Measurements from ENCODE around the gene CNOT4.
"Not testable (repeated sequence)": the region's sequence is repeated elsewhere in the genome, so short reads cannot be mapped to it uniquely, and the experiment has no call there.

The CNOT4 gene

GRCh38 chr7:135512135-135512887 is 2.4 kb upstream of the CNOT4 start:
- DNase-seq (ENCODE audit: low read depth in 2 of 2): no peak

GRCh38 chr7:135510592-135511183 is 786 bp upstream of the CNOT4 start:
- DNase-seq (ENCODE audit: low read depth in 2 of 2): no peak

GRCh38 chr7:135509589-135509838 is 388 bp downstream of the CNOT4 start:
- no peak for DNase-seq (ENCODE audit: low read depth in 2 of 2)

GRCh38 chr7:135508883-135509588 is 866 bp downstream of the CNOT4 start:
- DNase-seq (ENCODE audit: low read depth in 2 of 2): no peak

- DNase-seq (ENCODE audit: low read depth in 2 of 2): no peak
Observed at GRCh38 chr7:135501402-135501801, 8.5 kb downstream of the CNOT4 start.

GRCh38 chr7:135499818-135500217 is 10.1 kb downstream of the CNOT4 start:
- no peak for DNase-seq (ENCODE audit: low read depth in 2 of 2)

GRCh38 chr7:135497161-135497560 is 12.7 kb downstream of the CNOT4 start:
- not testable (repeated sequence) for DNase-seq (ENCODE audit: low read depth in 2 of 2)

GRCh38 chr7:135493362-135493761 is 16.5 kb downstream of the CNOT4 start:
- DNase-seq (ENCODE audit: low read depth in 2 of 2): no peak

- DNase-seq (ENCODE audit: low read depth in 2 of 2): no peak
Observed at GRCh38 chr7:135492151-135492550, 17.8 kb downstream of the CNOT4 start.

GRCh38 chr7:135490783-135491182 is 19.1 kb downstream of the CNOT4 start:
- no peak for DNase-seq (ENCODE audit: low read depth in 2 of 2)

- no peak for DNase-seq (ENCODE audit: low read depth in 2 of 2)
Observed at GRCh38 chr7:135489791-135490190, 20.1 kb downstream of the CNOT4 start.

- no peak for DNase-seq (ENCODE audit: low read depth in 2 of 2)
Observed at GRCh38 chr7:135486261-135486920, 23.5 kb downstream of the CNOT4 start.

- DNase-seq (ENCODE audit: low read depth in 2 of 2): no peak
Observed at GRCh38 chr7:135481598-135481979, 28.3 kb downstream of the CNOT4 start.

GRCh38 chr7:135480966-135481597 is 28.8 kb downstream of the CNOT4 start:
- DNase-seq (ENCODE audit: low read depth in 2 of 2): no peak

- no peak for DNase-seq (ENCODE audit: low read depth in 2 of 2)
Observed at GRCh38 chr7:135475521-135475920, 34.4 kb downstream of the CNOT4 start.

- not testable (repeated sequence) for DNase-seq (ENCODE audit: low read depth in 2 of 2)
Observed at GRCh38 chr7:135469705-135470104, 40.2 kb downstream of the CNOT4 start.

GRCh38 chr7:135467207-135467711 is 42.6 kb downstream of the CNOT4 start:
- DNase-seq (ENCODE audit: low read depth in 2 of 2): no peak

- DNase-seq (ENCODE audit: low read depth in 2 of 2): no peak
Observed at GRCh38 chr7:135466442-135467206, 43.3 kb downstream of the CNOT4 start.

GRCh38 chr7:135463908-135464307 is 46.0 kb downstream of the CNOT4 start:
- no peak for DNase-seq (ENCODE audit: low read depth in 2 of 2)

- DNase-seq (ENCODE audit: low read depth in 2 of 2): no peak
Observed at GRCh38 chr7:135459951-135460567, 49.8 kb downstream of the CNOT4 start.

GRCh38 chr7:135459076-135459475 is 50.8 kb downstream of the CNOT4 start:
- no peak for DNase-seq (ENCODE audit: low read depth in 2 of 2)
